Upper lobe of left lung (tissue), 6 donors: Measurements from ENCODE around the gene SPRED2. TPM values are rescaled to one million over a fixed set of nuclear protein-coding genes. Genes with fewer than 3 reads are reported as not detected.

Experiments
- ATAC-seq, 2 donors: fragments of 200-7000 bp; cut with Tn5 transposase; one replicate each; pipeline ENCODE4 v1.9.1; 2022; ENCODE audit warnings: mild to moderate bottlenecking in 2 of 2, moderate library complexity in 2 of 2; ENCODE audit not compliant: low FRiP score in 2 of 2
- DNase-seq, 2 donors: peaks; one replicate each; pipeline ENCODE4 v3.0.0-alpha.2; 2019 to 2020
- H3K27ac ChIP-seq, 4 donors: fragments of 200-600 bp; sonication (generic); one replicate each; pipeline ENCODE4 v1.5.1; 2016 to 2019
- H3K27me3 ChIP-seq, 4 donors: fragments of 200-600 bp; sonication (generic); one replicate each; pipeline ENCODE4 v1.5.1; 2017 to 2019
- H3K36me3 ChIP-seq, 4 donors: fragments of 200-600 bp; sonication (generic); one replicate each; pipeline ENCODE4 v1.5.1; 2016 to 2019
- H3K4me1 ChIP-seq, 4 donors: fragments of 200-600 bp; sonication (generic); one replicate each; pipeline ENCODE4 v1.5.1; 2018 to 2019
- H3K4me3 ChIP-seq, 4 donors: fragments of 200-600 bp; sonication (generic); one replicate each; pipeline ENCODE4 v1.5.1; 2017 to 2019; ENCODE audit warnings: mild to moderate bottlenecking in 2 of 4, moderate library complexity in 1 of 4
- H3K9me3 ChIP-seq, 4 donors: fragments of 200-600 bp; sonication (generic); one replicate each; pipeline ENCODE4 v1.5.1; 2018 to 2019
- CTCF ChIP-seq, 6 experiments: fragments of 450-650 bp in 4 of 6; fragments of 200-600 bp in 2 of 6; sonication (generic) in 2 of 6; IDR thresholded peaks; one replicate each; pipeline ENCODE4 v1.5.1; 2016 to 2019; ENCODE audit warnings: antibody characterized with exemption in 6 of 6
- EP300 ChIP-seq, 4 donors: sonication (generic); formaldehyde crosslinking; IDR thresholded peaks; one replicate each; pipeline ENCODE4 v1.5.1; 2017; ENCODE audit warnings: antibody characterized with exemption in 4 of 4, control low read depth in 2 of 4
- POLR2A ChIP-seq, 4 donors: fragments of 450-650 bp; IDR thresholded peaks; one replicate each; pipeline ENCODE4 v1.5.1; 2016 to 2017; ENCODE audit warnings: antibody characterized with exemption in 4 of 4, mild to moderate bottlenecking in 2 of 4
- POLR2AphosphoS5 ChIP-seq, 2 donors: sonication (generic); formaldehyde crosslinking; IDR thresholded peaks; one replicate each; pipeline ENCODE4 v1.5.1; 2017; ENCODE audit warnings: antibody characterized with exemption in 2 of 2
- WGBS, 2 donors: methylation state at CpG; one replicate each; pipeline ENCODE4 v1.1.5; 2017 to 2018; 5-methylcytosine and 5-hydroxymethylcytosine counted together
- total RNA-seq, 6 donors: library from RNA; depleted of rRNA in 4 of 6; stranded (reverse); fragments of >200 nt in 4 of 6; gene quantifications; one replicate each; pipeline versions ENCODE4 v1.1.0 to v1.2.1, GENCODE V29; 2016 to 2021
- donor health status: DM: no; HTN: no; CAD: no; lungs with moderate emphysema.
- donor health status: DM: no; HTN: yes; CAD: no; lungs with severe emphysema.

Gene SPRED2
- total RNA-seq, 6 donors from 2014 or later = 15.7 to 53.0 (median 38.1) TPM

GRCh38 chr2:65417509-65418085 lies 14.8 kb downstream of the SPRED2 start:
- H3K36me3 ChIP-seq = no peaks in the 10 kb centered on the region
- no peak overlapping the region for H3K27ac ChIP-seq
- DNase-seq = no peak
- no peak for ATAC-seq
- 86% methylated on average over 3 of the region's 3 CpGs for WGBS, 2 donors
- TF ChIP-seq POLR2A (IDR thresholded peaks at IDR 0.05) = no peak
- no peak for TF ChIP-seq POLR2AphosphoS5 (IDR thresholded peaks at IDR 0.05)
- no peak for TF ChIP-seq EP300 (IDR thresholded peaks at IDR 0.05)
- no peaks in the 10 kb centered on the region for H3K27me3 ChIP-seq
- H3K4me1 ChIP-seq = peaks cover 15 to 26% (median 21%) of the 10 kb centered on the region in 4 donors
- H3K4me3 ChIP-seq = no peak overlapping the region
- H3K9me3 ChIP-seq = no peaks in the 10 kb centered on the region

- Histone ChIP-seq H3K9me3 (no peaks in the 10 kb centered on the region), H3K27me3 (no peaks in the 10 kb centered on the region), H3K4me1 (peaks cover 15 to 23% (median 20%) of the 10 kb centered on the region in 4 donors), H3K27ac (no peak overlapping the region), H3K4me3 (no peak overlapping the region), H3K36me3 (no peaks in the 10 kb centered on the region)
- DNase-seq (no peak), ATAC-seq (peak in 1 of 2 donors; percentile 46)
- WGBS, 2 donors = 56 to 68% methylated on average over 3 of the region's 3 CpGs
- no peak for TF ChIP-seq EP300 (IDR thresholded peaks at IDR 0.05)
- no peak for TF ChIP-seq POLR2AphosphoS5 (IDR thresholded peaks at IDR 0.05)
- TF ChIP-seq CTCF (IDR thresholded peaks at IDR 0.05) = no peak
- TF ChIP-seq POLR2A (IDR thresholded peaks at IDR 0.05) = no peak
Measured at GRCh38 chr2:65416945-65417344, 15.5 kb downstream of the SPRED2 start.

- 75 to 88% methylated on average over 3 of the region's 3 CpGs for WGBS, 2 donors
- peaks cover 18% of the 10 kb centered on the region in 4 donors for H3K4me1 ChIP-seq
- DNase-seq = no peak
- H3K4me3 ChIP-seq = no peak overlapping the region
- H3K9me3 ChIP-seq = no peaks in the 10 kb centered on the region
- no peak for ATAC-seq
- no peak for TF ChIP-seq POLR2A (IDR thresholded peaks at IDR 0.05)
- TF ChIP-seq POLR2AphosphoS5 (IDR thresholded peaks at IDR 0.05) = no peak
- no peak for TF ChIP-seq EP300 (IDR thresholded peaks at IDR 0.05)
- no peak for TF ChIP-seq CTCF (IDR thresholded peaks at IDR 0.05)
- no peaks in the 10 kb centered on the region for H3K36me3 ChIP-seq
- no peak overlapping the region for H3K27ac ChIP-seq
- no peaks in the 10 kb centered on the region for H3K27me3 ChIP-seq
Measured at GRCh38 chr2:65416321-65416720, 16.1 kb downstream of the SPRED2 start.

- no peaks in the 10 kb centered on the region for H3K27me3 ChIP-seq
- WGBS, 2 donors = 97 to 100% methylated on average over 1 of the region's 1 CpG
- H3K27ac ChIP-seq = no peak overlapping the region
- no peak for ATAC-seq
- H3K36me3 ChIP-seq = no peaks in the 10 kb centered on the region
- H3K9me3 ChIP-seq = no peaks in the 10 kb centered on the region
- no peak overlapping the region for H3K4me3 ChIP-seq
- DNase-seq = no peak
- peaks cover 5 to 13% (median 9%) of the 10 kb centered on the region in 4 donors for H3K4me1 ChIP-seq
- TF ChIP-seq POLR2A (IDR thresholded peaks at IDR 0.05) = no peak
- no peak for TF ChIP-seq EP300 (IDR thresholded peaks at IDR 0.05)
- no peak for TF ChIP-seq POLR2AphosphoS5 (IDR thresholded peaks at IDR 0.05)
- no peak for TF ChIP-seq CTCF (IDR thresholded peaks at IDR 0.05)
Measured at GRCh38 chr2:65415091-65415490, 17.3 kb downstream of the SPRED2 start.

- Histone ChIP-seq H3K27ac (no peak overlapping the region), H3K36me3 (no peaks in the 10 kb centered on the region), H3K9me3 (no peaks in the 10 kb centered on the region), H3K27me3 (no peaks in the 10 kb centered on the region), H3K4me3 (no peak overlapping the region), H3K4me1 (peaks cover 5 to 13% (median 9%) of the 10 kb centered on the region in 4 donors)
- ATAC-seq (no peak), DNase-seq (no peak)
- TF ChIP-seq CTCF (IDR thresholded peaks at IDR 0.05) = no peak
- TF ChIP-seq POLR2AphosphoS5 (IDR thresholded peaks at IDR 0.05) = no peak
- TF ChIP-seq POLR2A (IDR thresholded peaks at IDR 0.05) = no peak
- TF ChIP-seq EP300 (IDR thresholded peaks at IDR 0.05) = no peak
- 81 to 90% methylated on average over 2 of the region's 2 CpGs for WGBS, 2 donors
Measured at GRCh38 chr2:65413610-65414009, 18.8 kb downstream of the SPRED2 start.
